Panc1 (cell line): ENCODE measurements around the gene CACNA1D.

Experiments
- CTCF ChIP-seq: fragments of 450-650 bp; IDR thresholded peaks from 2 replicates; pipeline ENCODE4 v1.5.1; 2017; ENCODE audit warnings: mild to moderate bottlenecking
- POLR2AphosphoS5 ChIP-seq: IDR thresholded peaks from 2 replicates; pipeline ENCODE4 v1.6.1; 2012; ENCODE audit warnings: mild to moderate bottlenecking, low read depth, low read length, moderate library complexity
- REST ChIP-seq, 2 experiments: IDR thresholded peaks; 2 replicates each; pipeline ENCODE4 v1.6.1; 2011 to 2012; ENCODE audit warnings: low read depth in 2 of 2, control low read depth in 1 of 2, low read length in 1 of 2, mild to moderate bottlenecking in 1 of 2, moderate library complexity in 1 of 2; ENCODE audit not compliant: insufficient read depth in 1 of 2
- SIN3A ChIP-seq: IDR thresholded peaks from 2 replicates; pipeline ENCODE4 v1.6.1; 2012; ENCODE audit warnings: low read depth, mild to moderate bottlenecking, low read length, moderate library complexity, borderline replicate concordance; ENCODE audit not compliant: insufficient read depth

GRCh38 chr3:53588122-53588521 lies 93.7 kb downstream of the CACNA1D start:
- TF ChIP-seq CTCF, result no peak
- TF ChIP-seq POLR2AphosphoS5, result no peak
- no peak for TF ChIP-seq SIN3A
- no peak for TF ChIP-seq REST (IDR thresholded peaks at IDR 0.05; ENCODE audit: insufficient read depth in 1 of 2, low read depth in 2 of 2, low read length in 1 of 2)
